Body of pancreas (tissue), 4 donors: ENCODE measurements around the gene SLC22A2. TPM values are rescaled to one million over a fixed set of nuclear protein-coding genes. Genes with fewer than 3 reads are reported as not detected.

Experiments used
- ATAC-seq: fragments of 150-250 bp; one replicate; pipeline ENCODE4 v1.9.1; 2016
- DNase-seq, 4 donors: peaks; one replicate each; pipeline ENCODE4 v3.0.0-alpha.2; 2019
- H3K27ac ChIP-seq, 4 donors: fragments of 200-600 bp; sonication (generic); 1 replicate in 3 of 4; 2 replicates in 1 of 4; pipeline versions ENCODE4 v1.5.1 to v1.6.1; 2016 to 2019; ENCODE audit warnings: mild to moderate bottlenecking in 1 of 4, mixed read lengths in 1 of 4, moderate library complexity in 1 of 4
- H3K27me3 ChIP-seq, 2 donors: fragments of 200-600 bp; sonication (generic); one replicate each; pipeline ENCODE4 v1.6.0; 2016; ENCODE audit warnings: mild to moderate bottlenecking in 1 of 2
- H3K36me3 ChIP-seq, 2 donors: fragments of 200-600 bp; sonication (generic); replicated peaks in 1 of 2; 2 replicates each; pipeline ENCODE4 v1.5.1; 2016; ENCODE audit warnings: low read depth in 2 of 2; ENCODE audit not compliant: insufficient read depth in 1 of 2
- H3K4me1 ChIP-seq: fragments of 200-600 bp; sonication (generic); one replicate; pipeline ENCODE4 v1.6.0; 2016
- H3K4me3 ChIP-seq, 2 donors: fragments of 200-600 bp; sonication (generic); 1 replicate in 1 of 2; 2 replicates in 1 of 2; pipeline ENCODE4 v1.5.1; 2016 to 2019
- H3K9me3 ChIP-seq, 3 donors: fragments of 200-600 bp; sonication (generic); 1 replicate in 2 of 3; 2 replicates in 1 of 3; pipeline ENCODE4 v1.5.1; 2016
- CTCF ChIP-seq, 7 experiments: fragments of 450-650 bp in 4 of 7; fragments of 200-600 bp in 3 of 7; sonication (generic) in 3 of 7; IDR thresholded peaks; one replicate each; pipeline ENCODE4 v1.5.1; 2016 to 2019; ENCODE audit warnings: antibody characterized with exemption in 7 of 7
- POLR2A ChIP-seq, 3 donors: fragments of 450-650 bp; IDR thresholded peaks; one replicate each; pipeline ENCODE4 v1.6.1; 2016; ENCODE audit warnings: antibody characterized with exemption in 3 of 3, mild to moderate bottlenecking in 2 of 3
- WGBS, 2 donors: methylation state at CpG; one replicate each; pipeline ENCODE4 v1.1.5; 2017; 5-methylcytosine and 5-hydroxymethylcytosine counted together
- intact Hi-C: fragments of 100-400 bp; cut with DNase I; formaldehyde crosslinking; loops from one replicate; pipeline ENCODE4 v1.15.1; 2023
- total RNA-seq, 2 donors: library from RNA; depleted of rRNA; stranded (reverse); fragments of >200 nt; gene quantifications; one replicate each; pipeline ENCODE4 v1.1.0, GENCODE V29; 2016

Gene SLC22A2
- total RNA-seq, 2 donors from 2014 or later, result not detected

DNA sequence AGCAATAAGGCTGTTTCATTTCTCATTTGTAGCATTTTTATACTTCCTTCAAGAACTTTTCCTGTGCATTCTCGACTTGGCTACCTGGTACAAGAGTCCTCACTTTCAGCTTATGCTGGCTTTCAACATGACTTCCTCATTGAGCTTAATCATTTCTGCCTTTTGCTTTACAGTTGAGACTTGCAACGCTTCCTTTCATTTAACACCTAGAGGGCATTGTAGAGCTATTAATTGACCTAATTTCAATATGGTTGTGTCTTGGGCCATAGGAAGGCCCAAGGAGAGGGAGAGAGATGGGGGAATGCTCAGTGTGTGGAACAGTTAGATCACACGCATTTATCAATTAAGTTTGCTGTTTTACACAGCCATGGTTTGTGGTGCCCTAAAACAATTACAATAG lies 37.2 kb downstream of the SLC22A2 start:
- H3K36me3 ChIP-seq, result no peaks in the 10 kb centered on the region
- H3K4me3 ChIP-seq, result no peak overlapping the region
- WGBS, 2 donors, result 20 to 30% methylated on average over 3 of the region's 3 CpGs
- no peaks in the 10 kb centered on the region for H3K27me3 ChIP-seq
- H3K9me3 ChIP-seq, result no peaks in the 10 kb centered on the region
- DNase-seq, result peak in 1 of 4 donors; percentile 2
- H3K27ac ChIP-seq, result no peak overlapping the region
- peak in 4 of 7 experiments; percentile 40 to 72 (median 56) for TF ChIP-seq CTCF (IDR thresholded peaks at IDR 0.05)
- no peak for TF ChIP-seq POLR2A (IDR thresholded peaks at IDR 0.05)
- intact Hi-C loops, result loop anchor here (10.0 kb wide), 1 partner anchor 233 kb away; no protein-coding TSS in a partner anchor
- ATAC-seq, result peak; percentile 58
- H3K4me1 ChIP-seq, result peaks cover 3% of the 10 kb centered on the region

GRCh38 chr6:160218810-160219209 lies 39.8 kb downstream of the SLC22A2 start:
- Histone ChIP-seq H3K4me3 (no peak overlapping the region), H3K27ac (no peak overlapping the region), H3K4me1 (peaks cover 3% of the 10 kb centered on the region), H3K9me3 (no peaks in the 10 kb centered on the region), H3K27me3 (no peaks in the 10 kb centered on the region), H3K36me3 (no peaks in the 10 kb centered on the region)
- TF ChIP-seq POLR2A (IDR thresholded peaks at IDR 0.05) (no peak), CTCF (IDR thresholded peaks at IDR 0.05) (no peak)
- DNase-seq (no peak), ATAC-seq (no peak)
- intact Hi-C loops, result no loop called here
- 44 to 78% methylated on average over 2 of the region's 2 CpGs for WGBS, 2 donors

DNA sequence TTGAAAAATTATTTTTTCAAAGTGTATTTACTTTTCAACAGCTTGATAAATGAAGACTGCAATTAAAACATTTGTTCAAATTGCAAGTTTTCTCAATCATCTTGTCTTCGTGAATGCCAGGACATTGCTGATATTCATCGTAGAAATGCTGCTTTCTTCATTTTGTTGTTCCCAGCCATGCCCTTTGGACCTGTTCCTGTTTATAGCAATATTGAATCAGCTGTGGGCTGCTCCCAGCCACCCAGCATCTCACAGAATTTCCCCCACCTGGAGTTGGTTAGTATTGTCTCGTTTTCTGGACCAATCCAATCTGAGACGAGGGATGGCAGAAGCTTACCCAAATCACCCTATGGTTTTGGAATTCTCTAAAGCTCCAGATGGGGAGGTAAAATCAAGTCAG lies 40.8 kb downstream of the SLC22A2 start:
- ATAC-seq (no peak), DNase-seq (peak in 1 of 4 donors; percentile 11)
- no peaks in the 10 kb centered on the region for H3K36me3 ChIP-seq
- TF ChIP-seq CTCF (IDR thresholded peaks at IDR 0.05), result no peak
- TF ChIP-seq POLR2A (IDR thresholded peaks at IDR 0.05), result no peak
- no peak overlapping the region for H3K4me3 ChIP-seq
- H3K4me1 ChIP-seq, result peaks cover 3% of the 10 kb centered on the region
- intact Hi-C loops, result no loop called here
- H3K27me3 ChIP-seq, result no peaks in the 10 kb centered on the region
- H3K27ac ChIP-seq, result no peak overlapping the region
- 22 to 28% methylated on average over 4 of the region's 4 CpGs for WGBS, 2 donors
- H3K9me3 ChIP-seq, result no peaks in the 10 kb centered on the region

DNA sequence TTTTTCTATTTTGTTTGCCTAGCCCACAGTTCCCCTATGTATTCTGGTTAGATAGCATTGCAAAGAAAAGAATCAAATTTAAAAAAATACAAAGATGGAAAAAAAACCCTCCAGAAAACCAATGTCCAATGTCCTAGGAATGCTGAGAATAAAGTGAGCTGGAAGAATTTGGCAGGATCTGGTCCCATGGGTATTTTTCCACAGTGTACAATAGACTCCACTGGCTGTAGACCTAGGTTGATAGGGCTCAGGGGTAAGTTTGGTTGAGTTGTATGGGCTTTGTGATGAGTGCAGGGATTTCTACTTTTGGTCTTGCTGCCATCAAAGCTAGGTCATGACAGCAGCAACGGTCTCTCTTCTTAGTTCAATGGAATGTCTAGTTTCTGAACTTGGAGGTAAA lies 41.5 kb downstream of the SLC22A2 start:
- WGBS, 2 donors, result 89 to 91% methylated on average over 1 of the region's 1 CpG
- no peak overlapping the region for H3K4me3 ChIP-seq
- no peak overlapping the region for H3K27ac ChIP-seq
- ATAC-seq, result no peak
- H3K4me1 ChIP-seq, result peaks cover 3% of the 10 kb centered on the region
- H3K9me3 ChIP-seq, result no peaks in the 10 kb centered on the region
- TF ChIP-seq CTCF (IDR thresholded peaks at IDR 0.05) (no peak), POLR2A (IDR thresholded peaks at IDR 0.05) (no peak)
- no peak for DNase-seq
- intact Hi-C loops, result no loop called here
- H3K27me3 ChIP-seq, result no peaks in the 10 kb centered on the region
- H3K36me3 ChIP-seq, result no peaks in the 10 kb centered on the region

GRCh38 chr6:160215232-160215631 lies 43.4 kb downstream of the SLC22A2 start:
- no peak for ATAC-seq
- Histone ChIP-seq H3K27ac (no peak overlapping the region), H3K36me3 (no peaks in the 10 kb centered on the region), H3K9me3 (no peaks in the 10 kb centered on the region), H3K4me1 (peaks cover 3% of the 10 kb centered on the region), H3K27me3 (no peaks in the 10 kb centered on the region), H3K4me3 (no peak overlapping the region)
- TF ChIP-seq CTCF (IDR thresholded peaks at IDR 0.05), result no peak
- no peak for TF ChIP-seq POLR2A (IDR thresholded peaks at IDR 0.05)
- no peak for DNase-seq
- 32 to 33% methylated on average over 3 of the region's 3 CpGs for WGBS, 2 donors
- intact Hi-C loops, result no loop called here
